ENCODE results near the gene IL19.

DNA sequence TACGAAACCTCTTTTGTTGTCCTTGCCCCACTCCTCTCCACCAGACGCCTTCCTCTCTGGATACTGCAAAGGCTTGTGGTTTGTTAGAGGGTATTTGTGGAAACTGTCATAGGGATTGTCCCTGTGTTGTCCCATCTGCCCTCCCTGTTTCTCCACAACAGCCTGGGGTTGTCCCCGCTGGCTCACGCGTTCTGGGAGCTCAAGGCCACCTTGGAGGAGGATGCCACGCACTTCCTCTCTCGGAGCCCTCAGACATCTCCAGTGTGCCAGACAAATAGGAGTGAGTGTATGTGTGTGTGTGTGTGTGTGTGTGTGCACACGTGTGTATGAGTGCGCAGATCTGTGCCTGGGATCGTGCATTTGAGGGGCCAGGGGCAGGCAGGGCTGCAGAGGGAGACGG lies 37.6 kb upstream of the IL19 start:
- TF ChIP-seq, protein P1, sequence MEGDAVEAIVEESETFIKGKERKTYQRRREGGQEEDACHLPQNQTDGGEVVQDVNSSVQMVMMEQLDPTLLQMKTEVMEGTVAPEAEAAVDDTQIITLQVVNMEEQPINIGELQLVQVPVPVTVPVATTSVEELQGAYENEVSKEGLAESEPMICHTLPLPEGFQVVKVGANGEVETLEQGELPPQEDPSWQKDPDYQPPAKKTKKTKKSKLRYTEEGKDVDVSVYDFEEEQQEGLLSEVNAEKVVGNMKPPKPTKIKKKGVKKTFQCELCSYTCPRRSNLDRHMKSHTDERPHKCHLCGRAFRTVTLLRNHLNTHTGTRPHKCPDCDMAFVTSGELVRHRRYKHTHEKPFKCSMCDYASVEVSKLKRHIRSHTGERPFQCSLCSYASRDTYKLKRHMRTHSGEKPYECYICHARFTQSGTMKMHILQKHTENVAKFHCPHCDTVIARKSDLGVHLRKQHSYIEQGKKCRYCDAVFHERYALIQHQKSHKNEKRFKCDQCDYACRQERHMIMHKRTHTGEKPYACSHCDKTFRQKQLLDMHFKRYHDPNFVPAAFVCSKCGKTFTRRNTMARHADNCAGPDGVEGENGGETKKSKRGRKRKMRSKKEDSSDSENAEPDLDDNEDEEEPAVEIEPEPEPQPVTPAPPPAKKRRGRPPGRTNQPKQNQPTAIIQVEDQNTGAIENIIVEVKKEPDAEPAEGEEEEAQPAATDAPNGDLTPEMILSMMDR (IDR thresholded peaks at IDR 0.05; ENCODE audit: insufficient read depth, low read length, poor library complexity, severe bottlenecking) = no peak
- TF ChIP-seq EZH2phosphoT487 (conservative IDR thresholded peaks at IDR 0.05; ENCODE audit: low read length) = no peak
